ENCODE data around the gene BAIAP2L1. TPM values are rescaled to one million over a fixed set of nuclear protein-coding genes. Genes with fewer than 3 reads are reported as not detected.

Gene BAIAP2L1
- total and polyA plus RNA-seq, 9 of the 15 experiments (the other 6 are each of a cell fraction or from before 2014, with no cell fraction given): 4.2 to 29.8 (median 15.5) TPM

GRCh38 chr7:98348726-98349474, 52.0 kb downstream of the BAIAP2L1 start (continued):
- TF ChIP-seq SFPQ (IDR thresholded peaks at IDR 0.05; ENCODE audit: low read depth, low read length): no peak
- TF ChIP-seq FOXK2 (conservative IDR thresholded peaks at IDR 0.05 in 1 of 2, IDR thresholded peaks at IDR 0.05 in 1 of 2; ENCODE audit: low read depth in 2 of 2): peak in 1 of 2 experiments; percentile 61; a peak in 2 of 4 replicates
- no peak for TF ChIP-seq XRCC5 (IDR thresholded peaks at IDR 0.05; ENCODE audit: low read depth, low read length)
- TF ChIP-seq USF1 (CRISPR knock-in tag; IDR thresholded peaks at IDR 0.05): peak; percentile 68
- no peak for TF ChIP-seq SRSF1 (IDR thresholded peaks at IDR 0.05; ENCODE audit: low read depth, low read length)
- no peak for TF ChIP-seq POLR3G (IDR thresholded peaks at IDR 0.05; ENCODE audit: extremely low read depth, insufficient read length, insufficient replicate concordance)
- TF ChIP-seq AFF1 (IDR thresholded peaks at IDR 0.05; ENCODE audit: low read depth in 1 of 2, partially characterized antibody in 2 of 2): no peak
- no peak for TF ChIP-seq ZNF174 (CRISPR knock-in tag; IDR thresholded peaks at IDR 0.05)
- TF ChIP-seq ARNT (IDR thresholded peaks at IDR 0.05): no peak
- no peak for TF ChIP-seq RBM39 (optimal IDR thresholded peaks at IDR 0.05; ENCODE audit: low read depth, low read length)
- TF ChIP-seq MCM7 (IDR thresholded peaks at IDR 0.05): no peak
- TF ChIP-seq NFXL1 (CRISPR knock-in tag; IDR thresholded peaks at IDR 0.05): no peak
- TF ChIP-seq BRF1 (IDR thresholded peaks at IDR 0.05; ENCODE audit: borderline replicate concordance, extremely low read depth, insufficient read length): no peak
- TF ChIP-seq ATF3 (IDR thresholded peaks at IDR 0.05): no peak
- no peak for TF ChIP-seq ATF3 (CRISPR knock-in tag; conservative IDR thresholded peaks at IDR 0.05)
- TF ChIP-seq STAT5A (IDR thresholded peaks at IDR 0.05; ENCODE audit: borderline replicate concordance, low read length): peak; percentile 21; the same call in 1 of the 2 replicates
- no peak for TF ChIP-seq SREBF2 (CRISPR knock-in tag; IDR thresholded peaks at IDR 0.05)
